Stimulated activated CD8-positive, alpha-beta memory T cell treated with anti-CD3 and anti-CD28 coated beads, Interleukin-4, amount 100 ng/mL, for 48 hours (primary cell): ENCODE data around the gene PIP4K2C.

Experiments used
- DNase-seq: peaks from one replicate; pipeline ENCODE4 v3.0.0-alpha.2; 2020

The PIP4K2C gene

DNA sequence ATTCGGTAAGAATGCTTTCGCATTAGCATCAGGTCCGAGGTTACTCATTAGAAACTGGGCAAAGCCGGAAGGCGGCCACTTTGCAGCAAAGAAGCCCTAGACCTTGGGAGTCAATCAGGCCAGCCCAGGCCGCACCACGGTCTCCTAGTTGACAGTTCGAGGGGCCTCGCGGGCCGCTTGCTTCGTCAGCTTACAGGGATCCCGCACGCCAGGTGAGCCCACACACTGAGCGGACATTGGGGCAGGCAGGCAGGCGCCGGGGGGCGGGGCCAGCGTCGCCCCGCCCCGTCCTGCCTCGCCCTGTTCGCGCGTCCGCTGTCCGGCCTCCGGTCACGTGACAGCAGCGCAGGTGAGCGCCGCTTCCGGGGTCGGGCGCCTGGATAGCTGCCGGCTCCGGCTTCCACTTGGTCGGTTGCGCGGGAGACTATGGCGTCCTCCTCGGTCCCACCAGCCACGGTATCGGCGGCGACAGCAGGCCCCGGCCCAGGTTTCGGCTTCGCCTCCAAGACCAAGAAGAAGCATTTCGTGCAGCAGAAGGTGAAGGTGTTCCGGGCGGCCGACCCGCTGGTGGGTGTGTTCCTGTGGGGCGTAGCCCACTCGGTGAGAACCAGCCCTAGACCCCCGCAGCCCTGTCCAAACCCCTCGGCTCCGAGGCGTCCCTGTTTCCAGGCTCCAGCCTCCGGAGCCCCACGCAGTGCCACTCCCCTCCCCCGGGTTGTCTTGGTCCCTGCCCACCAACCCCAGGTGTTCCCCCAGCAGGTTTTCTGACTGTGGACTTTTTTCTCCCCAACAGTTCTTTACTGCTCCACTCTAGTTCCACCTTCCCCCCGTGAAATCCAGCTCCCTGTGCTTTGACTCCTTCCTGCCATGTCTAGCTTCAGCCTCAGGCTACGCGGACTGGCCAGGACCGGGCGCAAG, at the start of gene PIP4K2C:
Gene PIP4K2C (plus strand): TSS at position 329 of the 918 bp plus-strand sequence. CDS start 98 bp downstream, at position 427.
- peak; percentile 86 for DNase-seq

DNA sequence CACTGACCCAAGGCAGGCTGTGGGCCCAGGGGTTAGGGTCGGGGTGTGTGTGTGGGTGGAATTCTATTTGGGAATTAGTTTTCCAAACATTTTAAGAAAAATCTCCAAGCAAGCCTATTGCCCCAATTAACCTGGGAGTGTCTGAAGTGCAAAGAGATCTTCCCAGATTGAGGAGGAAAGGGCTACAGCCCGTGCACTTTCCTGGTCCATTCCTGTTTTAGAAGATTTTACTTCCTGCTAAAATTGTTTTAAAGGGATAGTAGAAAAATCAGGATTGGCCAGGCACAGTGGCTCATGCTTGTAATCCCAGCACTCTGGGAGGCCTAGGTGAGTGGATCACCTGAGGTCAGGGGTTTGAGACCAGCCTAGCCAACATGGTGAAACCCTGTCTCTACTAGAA, 49.3 kb upstream of the PIP4K2C start:
- DNase-seq: no peak

DNA sequence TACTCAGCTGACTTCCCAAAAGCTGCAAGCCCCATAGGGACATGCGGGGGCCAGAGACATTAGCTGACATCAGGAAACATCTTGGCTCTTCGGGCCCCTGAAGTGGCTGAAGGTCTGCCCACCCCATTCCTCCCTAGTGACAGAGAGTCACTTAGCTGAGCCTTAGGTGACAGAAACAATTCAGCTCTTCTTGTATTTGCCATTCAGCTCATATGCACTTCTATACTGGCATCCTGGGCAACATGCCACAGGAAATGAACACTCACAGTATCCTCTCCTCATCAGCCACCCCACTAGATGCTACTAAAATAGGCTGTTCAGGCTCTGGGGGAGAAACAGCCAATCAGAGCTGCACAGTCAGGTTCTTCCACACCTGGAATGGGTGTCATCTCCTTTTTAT, 47.4 kb upstream of the PIP4K2C start:
- no peak for DNase-seq

DNA sequence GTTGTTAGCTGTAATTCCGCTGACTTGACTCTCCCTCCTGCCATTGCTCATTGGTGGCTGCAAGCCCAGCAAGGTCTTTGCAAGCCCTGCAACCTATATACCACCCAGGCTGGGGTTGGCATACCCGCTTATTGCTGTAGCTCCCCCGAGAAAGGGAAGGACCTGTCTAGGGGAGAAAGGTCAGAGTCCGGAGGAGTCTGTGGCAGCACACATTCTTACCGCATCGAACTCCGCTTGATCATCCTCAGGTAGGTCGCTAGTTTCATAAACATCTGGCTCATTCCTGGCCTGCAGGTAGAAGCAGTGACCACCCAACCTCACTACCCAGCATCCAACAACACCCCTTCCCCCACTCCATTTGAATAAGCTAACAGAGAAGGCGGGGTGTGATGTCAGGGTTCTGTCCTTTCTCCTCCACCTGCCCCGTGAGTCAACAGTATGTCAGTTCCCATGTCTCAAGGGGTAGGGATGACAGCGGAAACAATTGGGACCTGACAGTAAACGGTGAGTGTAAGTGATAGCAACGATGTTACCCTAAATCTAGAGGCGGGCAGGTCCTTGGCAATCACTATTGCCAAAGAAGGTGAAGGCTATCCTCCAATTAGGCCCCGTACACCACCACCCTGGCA, 45.1 kb upstream of the PIP4K2C start:
- DNase-seq: no peak

DNA sequence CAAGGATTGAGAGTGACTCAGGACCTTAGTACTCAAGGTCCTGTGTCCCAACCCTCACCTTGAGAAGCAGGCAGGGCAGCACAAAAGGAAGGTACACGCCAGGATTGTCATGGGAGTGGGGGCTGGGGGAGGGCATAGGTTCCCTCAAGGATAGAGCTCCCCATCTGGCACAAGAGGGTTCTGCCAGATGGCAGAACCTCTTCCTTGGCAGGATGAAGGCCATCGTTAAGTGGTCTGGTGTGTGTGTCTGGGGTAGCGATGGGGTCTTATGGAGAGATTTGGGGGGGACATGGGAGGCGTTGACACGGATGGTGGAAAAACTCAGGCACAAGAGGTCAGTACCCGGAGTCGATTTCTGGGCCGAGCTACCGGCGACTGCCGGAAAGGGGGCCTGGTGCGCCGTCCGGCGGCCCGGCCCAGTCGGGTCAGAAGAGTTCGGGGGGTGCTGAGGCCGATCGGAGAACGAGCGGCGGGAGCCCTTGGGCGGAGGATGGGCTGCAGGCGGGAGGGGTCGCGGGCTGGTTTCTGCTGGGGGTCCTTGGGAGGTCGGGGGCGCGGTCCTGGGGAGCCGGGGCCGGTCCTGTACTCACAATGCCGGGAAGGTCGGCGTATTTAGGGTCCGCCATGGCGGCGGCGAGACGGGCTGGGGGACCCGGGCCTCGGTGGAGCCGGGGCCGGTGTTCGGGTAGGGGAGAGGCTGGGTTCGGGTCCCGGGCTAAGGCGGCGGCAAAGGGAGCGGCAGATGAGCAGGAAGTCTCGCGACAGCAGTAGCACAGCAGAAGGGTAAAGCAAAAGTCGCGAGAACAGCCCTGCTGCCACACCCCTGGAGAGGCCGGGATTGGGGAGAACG, 44.3 kb upstream of the PIP4K2C start, which contains the start of gene DCTN2:
Gene DCTN2 (minus strand): TSS at position 755 of the 850 bp plus-strand sequence. CDS start 129 bp downstream, at position 626.
- peak; percentile 94 for DNase-seq

DNA sequence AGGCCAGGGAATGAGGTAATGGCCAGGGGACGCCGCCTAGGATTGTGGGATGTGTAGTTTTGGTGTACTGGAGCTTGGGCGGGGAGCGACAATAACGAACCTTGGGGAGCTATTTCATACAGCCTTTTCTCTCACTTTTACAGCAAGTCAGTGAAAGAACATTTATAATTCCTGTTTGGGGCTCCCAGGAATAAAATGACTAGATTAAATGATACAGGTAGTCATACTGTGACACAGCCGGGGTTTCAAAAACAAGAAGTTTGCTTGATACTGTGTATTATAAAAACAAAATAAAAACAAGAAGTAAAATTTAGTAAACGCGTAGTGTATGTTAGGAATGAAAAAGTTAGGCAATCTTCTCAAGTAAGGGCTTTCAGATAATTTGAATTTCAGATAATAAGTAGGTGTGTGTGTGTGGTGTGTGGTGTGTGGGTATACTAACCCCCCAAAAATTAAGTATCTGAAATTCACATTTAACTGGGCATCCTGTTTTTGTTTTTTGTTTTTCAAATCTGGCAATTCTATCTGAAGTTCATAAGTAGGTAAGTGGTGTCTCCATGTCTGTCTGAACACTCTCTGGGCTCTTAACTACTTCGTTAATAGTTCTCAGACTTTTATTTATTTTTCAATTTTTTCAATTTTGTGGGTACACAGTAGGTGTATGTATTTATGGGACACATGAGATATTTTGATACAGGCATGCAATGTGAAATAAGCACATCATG, 43.5 kb upstream of the PIP4K2C start:
- no peak for DNase-seq

DNA sequence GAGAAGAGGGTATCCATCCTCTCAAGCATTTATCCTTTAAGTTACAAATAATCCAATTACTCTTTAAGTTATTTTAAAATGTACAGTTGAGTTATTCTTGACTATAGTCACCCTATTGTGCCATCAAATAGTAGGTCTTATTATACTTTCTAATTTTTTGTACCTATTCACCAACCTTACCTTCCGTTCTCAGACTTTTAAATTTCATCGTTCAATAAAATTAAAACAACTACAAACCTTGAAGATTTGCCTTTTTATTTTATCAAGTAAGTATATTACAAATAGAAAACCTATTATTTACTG, 43.0 kb upstream of the PIP4K2C start:
- no peak for DNase-seq

DNA sequence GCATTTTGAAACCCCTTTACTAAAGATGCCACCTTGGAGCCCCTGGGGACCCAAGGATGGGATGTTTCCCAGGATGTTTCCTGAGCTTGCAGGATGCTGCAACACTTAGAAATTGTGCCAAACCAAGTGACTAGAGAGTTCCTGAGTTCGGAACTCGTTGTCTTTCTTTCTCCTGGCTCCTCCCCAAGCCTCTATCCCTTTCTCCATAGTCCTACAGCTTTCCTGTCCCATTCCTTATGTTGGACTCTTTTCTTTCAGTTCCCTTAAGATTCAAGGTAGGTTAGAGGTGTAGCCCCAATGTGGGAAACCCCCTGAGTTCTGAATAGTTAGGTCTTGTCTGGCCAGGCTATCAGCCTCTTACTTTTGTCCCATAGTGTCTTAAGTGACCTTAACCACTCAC, 42.5 kb upstream of the PIP4K2C start:
- DNase-seq: no peak

DNA sequence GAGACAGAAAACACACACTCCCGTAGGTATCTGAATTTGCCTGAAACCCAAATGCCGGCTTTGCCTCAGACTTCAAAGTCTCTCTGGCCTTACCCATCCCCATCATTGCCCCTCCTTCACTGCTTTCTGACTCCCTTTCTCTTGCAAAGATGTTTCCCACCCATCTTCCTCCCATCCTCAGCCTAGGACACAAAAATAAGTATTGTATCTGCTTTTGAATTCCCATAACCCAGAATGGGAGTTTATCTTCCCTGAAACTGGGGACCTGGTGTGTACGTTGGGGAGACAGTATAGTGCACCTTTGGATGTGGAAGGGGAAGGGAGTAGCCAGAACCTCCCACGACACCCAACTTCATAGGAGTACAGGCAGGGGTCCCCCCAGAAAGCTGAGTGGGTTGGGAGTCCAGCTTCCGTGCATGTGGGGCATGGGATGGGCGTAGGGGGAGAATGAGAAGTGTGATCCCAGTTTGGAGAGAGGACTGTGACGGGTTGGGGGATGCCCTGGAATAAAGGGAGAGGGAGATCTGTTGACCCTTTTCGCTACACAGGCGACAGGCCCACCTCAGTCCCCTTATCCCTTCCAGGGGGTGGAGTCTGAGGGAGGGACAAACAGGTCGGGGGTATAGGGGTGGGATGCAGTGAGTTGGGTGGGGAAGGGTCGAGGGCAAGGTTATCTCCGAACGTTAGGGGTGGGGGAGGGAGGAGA, 41.6 kb upstream of the PIP4K2C start:
- no peak for DNase-seq

DNA sequence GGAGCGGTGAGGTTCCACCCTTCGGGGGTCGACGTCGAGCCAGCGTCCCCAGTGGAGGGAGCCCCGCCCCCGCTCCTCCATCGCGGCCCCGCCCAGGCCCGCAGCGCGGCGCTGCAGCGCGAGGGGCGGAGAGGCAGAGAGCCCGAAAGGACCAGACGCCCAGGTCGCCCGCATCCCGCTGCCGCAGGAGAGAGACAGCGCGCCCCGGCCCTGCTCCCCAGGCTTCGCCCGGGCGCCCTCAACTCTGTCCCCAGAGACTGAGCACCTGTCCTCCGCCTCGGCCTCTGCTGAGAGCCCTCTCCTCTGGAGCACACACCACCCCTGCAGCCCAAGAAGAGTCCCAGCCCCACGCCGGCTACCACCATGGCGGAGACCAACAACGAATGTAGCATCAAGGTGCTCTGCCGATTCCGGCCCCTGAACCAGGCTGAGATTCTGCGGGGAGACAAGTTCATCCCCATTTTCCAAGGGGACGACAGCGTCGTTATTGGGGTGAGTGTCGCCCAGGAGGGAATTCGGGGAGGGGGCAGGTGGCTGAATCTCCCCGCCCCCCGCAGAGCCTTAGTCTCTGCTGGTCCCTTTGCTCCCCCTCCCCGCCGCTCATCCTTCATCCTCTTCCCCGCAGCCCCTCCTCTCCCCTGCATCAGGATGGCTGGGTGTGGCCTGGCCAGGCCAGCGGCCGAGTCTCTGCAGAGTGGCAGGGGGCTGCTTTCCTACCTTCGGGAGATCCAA, 40.9 kb upstream of the PIP4K2C start, which contains the start of gene KIF5A:
Gene KIF5A (plus strand): TSS at position 136 of the 732 bp plus-strand sequence. CDS start 228 bp downstream, at position 364.
- peak; percentile 79 for DNase-seq

DNA sequence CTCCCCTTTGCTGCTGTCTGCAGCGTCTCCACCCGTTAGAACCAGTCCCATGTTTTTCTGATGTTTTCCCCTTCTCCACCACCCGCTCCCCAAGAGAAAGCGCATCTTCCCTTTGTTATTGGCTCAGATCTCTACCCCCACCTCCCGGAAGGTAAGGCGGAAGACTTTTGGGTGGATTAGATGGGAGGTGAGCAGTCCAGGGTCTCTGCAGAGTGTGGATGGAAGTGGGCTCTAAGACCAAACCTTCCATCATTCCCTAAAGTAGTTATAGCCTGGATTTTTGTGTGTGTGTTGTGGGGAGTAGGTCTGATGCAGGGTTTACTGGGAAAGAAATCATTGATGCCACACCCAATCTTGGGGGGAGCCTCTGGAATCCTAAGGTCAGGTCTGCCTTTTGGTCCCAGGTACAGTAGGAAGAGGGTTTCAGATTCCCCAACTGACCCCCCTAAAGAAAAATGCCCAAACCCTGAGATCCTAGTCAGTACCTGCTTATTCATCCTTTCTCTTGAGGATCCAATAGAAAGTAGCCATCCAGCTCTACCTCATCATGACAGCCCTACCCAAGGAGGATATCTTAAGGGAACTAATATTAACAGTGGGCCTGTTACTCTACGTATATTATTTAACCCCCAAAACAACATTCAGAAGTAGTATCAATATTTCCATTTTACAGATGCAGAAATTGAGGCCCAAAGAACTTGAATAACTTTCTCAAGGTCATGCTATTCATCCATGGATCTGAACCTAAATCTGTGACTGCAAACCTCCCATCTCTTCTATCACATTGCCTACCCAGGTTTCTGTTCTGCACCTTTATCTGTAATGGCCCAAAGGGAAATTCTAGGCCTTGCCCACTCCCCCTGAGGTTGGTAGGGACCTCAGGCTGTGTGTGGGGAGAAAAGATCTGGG, 40.1 kb upstream of the PIP4K2C start:
- DNase-seq: no peak

DNA sequence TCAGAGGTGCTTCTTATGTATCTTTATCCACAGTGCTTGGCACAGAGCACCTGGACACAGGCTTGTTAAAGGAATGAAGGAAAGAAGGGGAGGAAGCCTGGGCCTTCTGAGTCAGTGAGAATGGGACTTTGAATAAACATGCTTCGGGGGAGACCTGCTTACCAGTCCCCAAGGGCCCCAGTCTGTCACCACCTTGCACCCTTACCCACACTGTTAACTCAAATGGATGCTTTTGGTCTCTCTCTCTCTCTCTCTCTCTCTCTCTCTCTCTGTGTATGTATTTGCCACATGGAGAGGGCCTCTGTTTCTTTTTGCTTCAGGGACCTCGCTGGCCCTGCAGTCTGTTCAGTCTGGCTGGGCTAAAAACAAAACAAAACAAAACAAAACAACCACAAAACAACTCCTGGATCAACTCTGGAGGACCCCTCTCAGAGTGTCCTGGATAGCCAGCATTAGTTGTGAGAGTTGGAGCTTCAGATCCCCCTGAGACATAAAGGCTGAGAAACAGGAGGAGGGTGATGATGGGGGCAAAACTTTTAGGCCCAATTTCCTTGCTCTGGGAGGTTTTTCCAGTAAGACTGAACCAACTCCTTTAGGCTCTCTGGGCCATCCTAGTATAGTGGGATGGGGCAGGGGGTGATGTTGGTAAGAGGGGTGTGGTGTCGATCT, 39.2 kb upstream of the PIP4K2C start:
- DNase-seq: no peak

DNA sequence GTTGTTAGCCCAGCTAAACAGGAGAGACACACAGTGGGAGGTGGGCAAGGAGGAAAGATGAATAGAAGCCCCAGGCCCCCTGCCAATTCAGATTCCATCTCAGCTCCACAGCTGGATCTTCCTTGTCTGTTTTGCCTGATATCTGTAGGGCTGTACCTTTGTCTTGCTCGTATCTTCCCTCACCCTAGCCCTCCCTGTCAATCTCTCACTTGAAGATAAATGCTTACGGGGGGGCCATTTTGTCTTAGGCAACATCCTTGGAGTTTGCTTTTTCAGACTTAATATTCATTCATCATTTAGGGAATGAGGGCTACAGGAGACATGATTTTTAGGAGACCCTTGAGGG, 38.7 kb upstream of the PIP4K2C start:
- DNase-seq: no peak

DNA sequence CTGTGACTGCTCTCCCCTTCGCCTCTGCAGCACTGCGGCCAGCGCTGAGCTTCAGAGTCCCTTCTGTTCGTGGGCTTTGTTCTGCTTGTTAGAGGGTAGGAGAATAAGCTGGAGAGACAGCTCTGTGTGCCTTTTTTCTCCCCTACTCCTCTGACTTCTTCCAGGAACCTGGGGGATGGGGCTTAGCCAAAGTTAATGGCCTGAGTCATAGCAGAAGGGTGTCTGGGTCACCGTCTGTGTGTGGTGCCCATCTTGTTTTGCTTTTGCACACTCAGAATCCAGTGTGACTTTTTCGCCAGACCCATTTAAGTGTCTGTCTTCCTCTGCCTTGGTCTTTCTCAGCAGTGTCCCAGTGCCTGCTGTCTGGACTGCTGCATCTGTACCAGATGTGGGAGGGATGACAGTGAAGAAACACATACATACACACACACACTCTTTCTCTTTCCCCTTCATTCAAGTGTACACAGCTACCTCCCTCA, 38.1 kb upstream of the PIP4K2C start:
- no peak for DNase-seq

DNA sequence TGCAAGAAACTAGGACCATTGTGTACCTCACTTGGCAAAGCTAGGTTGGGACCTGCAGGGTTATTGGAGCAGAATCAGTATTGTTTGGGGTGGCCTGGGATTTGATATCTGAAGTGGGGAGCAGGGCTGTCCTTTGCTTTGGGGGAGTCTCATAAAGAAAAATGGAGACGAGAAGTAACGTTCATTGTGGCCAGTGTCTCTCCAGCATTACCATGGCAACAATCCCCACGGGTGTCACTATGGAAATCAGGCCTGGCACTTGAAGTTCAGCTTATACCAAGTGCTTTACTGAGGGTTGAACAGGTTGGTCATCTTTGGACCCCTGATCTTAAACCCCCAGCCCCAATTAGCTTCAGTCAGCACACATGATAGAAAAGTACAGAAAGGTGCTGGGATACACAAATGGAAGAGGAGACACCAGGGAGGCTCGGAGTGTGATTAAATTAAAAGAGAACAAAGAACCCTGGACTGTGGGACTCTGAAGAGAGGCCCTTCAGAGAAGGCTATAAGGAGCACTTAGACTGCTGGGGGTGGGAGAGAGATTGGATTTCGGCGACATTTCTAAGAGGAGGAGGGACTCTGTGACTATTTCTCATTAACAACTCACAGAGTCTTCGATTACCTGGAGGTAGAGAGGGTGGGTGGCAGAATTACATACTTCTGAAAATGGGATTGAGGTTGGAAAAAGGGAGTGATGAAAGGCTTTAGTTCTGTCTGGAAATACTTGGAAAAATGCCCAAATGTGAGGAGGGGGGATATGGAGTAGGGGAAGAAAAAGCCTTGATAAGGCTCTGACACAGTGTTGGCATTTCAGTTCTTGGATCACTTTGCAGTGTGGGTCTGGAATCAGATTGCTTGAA, 37.4 kb upstream of the PIP4K2C start:
- DNase-seq: no peak

DNA sequence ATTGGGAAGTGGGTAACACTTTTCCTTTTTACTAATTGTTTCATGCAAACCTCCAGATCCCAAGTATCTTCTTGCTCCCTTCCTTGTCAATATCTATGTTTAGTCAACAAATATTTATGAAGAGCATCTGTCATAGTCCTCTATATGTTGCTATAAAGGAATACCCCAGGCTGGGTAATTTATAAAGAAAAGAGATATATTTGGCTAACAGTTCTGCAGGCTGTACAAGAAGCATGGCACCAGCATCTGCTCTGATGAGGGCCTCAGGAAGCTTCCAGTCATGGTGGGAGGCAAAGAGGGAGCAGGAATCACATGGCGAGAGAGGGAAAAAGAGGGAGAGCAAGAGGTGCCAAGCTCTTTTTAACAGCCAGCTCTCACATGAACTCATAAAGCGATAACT, 36.5 kb upstream of the PIP4K2C start:
- no peak for DNase-seq

DNA sequence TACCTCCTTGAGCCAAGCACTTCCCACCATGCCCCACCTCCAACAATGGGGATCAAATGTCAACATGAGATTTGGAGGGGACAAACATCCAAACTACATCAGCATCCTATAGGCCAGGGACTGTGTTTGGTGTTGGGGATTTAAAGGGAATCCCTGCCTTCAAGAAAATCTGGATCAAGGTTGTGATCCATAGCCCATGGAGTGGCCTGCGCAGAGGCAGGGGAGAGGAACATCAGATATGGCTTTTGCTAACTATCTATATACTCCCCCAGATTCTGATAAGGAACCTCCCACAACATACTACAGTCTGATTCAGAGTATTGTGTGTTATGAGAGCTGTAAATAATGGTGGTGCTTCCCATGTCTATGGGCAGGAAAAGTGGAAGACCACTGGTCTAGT, 36.1 kb upstream of the PIP4K2C start:
- no peak for DNase-seq

DNA sequence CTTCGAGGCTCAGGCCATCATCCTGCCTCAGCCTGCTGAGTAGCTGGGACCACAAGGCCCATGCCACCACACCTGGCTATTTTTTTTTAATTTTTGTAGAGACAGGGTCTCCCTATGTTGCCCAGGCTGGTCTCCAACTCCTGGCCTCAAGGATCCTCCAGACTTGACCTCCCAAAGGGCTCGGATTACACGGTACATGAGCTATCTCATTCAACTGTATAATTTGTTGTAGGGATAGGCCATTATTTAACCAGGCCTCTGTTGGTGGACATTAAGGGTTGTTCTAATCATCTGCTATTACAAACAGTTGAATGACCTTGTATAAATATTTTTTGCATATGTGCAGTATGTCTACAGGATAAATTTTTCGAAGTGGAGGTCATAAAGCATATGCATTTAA, 32.1 kb upstream of the PIP4K2C start:
- DNase-seq: no peak
